GM12878 (cell line): ENCODE measurements around the gene TCP11L2. TPM values are rescaled to one million over a fixed set of nuclear protein-coding genes. Genes with fewer than 3 reads are reported as not detected.

Experiments
- ATAC-seq: fragments of 200-7000 bp; cut with Tn5 transposase; 3 replicates; pipeline ENCODE4 v1.9.1; 2020; ENCODE audit warnings: mild to moderate bottlenecking, moderate library complexity
- BruUV-seq: library from RNA; stranded (reverse); fragments of 400-500 nt; replicated peaks from 2 replicates; lab custom pipeline; 2021; lab: Mats Ljungman, UMichigan
- CTCF ChIA-PET: fragments of 300-600 bp; sonication (Branson Sonifier 250); formaldehyde crosslinking; extraction: SDS; loops from one replicate; lab custom pipeline; 2021; ENCODE audit warnings: inconsistent platforms; lab: Yijun Ruan, JAX
- POLR2A ChIA-PET: fragments of 350-600 bp; formaldehyde crosslinking; extraction: SDS; loops from one replicate; lab custom pipeline; 2021; ENCODE audit warnings: inconsistent platforms; lab: Charles Lee
- RAD21 ChIA-PET: fragments of 300-600 bp; sonication (Branson Sonifier 250); formaldehyde crosslinking; loops from one replicate; lab custom pipeline; 2023; ENCODE audit warnings: antibody characterized with exemption; ENCODE audit not compliant: unreplicated experiment; lab: Charles Lee
- SMC1A ChIA-PET: fragments of 300-600 bp; sonication (Branson Sonifier 250); formaldehyde crosslinking; loops from one replicate; lab custom pipeline; 2023; ENCODE audit not compliant: unreplicated experiment, uncharacterized antibody; lab: Charles Lee
- DNase-seq: peaks from one replicate; pipeline ENCODE4 v3.0.0-alpha.2; 2011; ENCODE audit warnings: low read depth, low spot score
- FAIRE-seq: peaks from 3 replicates; lab custom pipeline; 2011; peaks lifted over from hg19 to GRCh38; lab: Jason Lieb, UNC
- H2AFZ ChIP-seq: 2 replicates; pipeline ENCODE4 v1.6.0; 2011; ENCODE audit warnings: low read depth, low read length, control low read depth; ENCODE audit not compliant: control insufficient read depth
- H3K27ac ChIP-seq: 2 replicates; pipeline ENCODE4 v1.5.1; 2011; ENCODE audit warnings: control low read depth; ENCODE audit not compliant: control insufficient read depth, insufficient read depth
- H3K27me3 ChIP-seq, 2 experiments: replicated peaks in 1 of 2; 2 replicates each; pipeline versions ENCODE4 v1.6.0 to v1.6.1; 2011; ENCODE audit warnings: low read length in 1 of 2; ENCODE audit not compliant: control insufficient read depth in 2 of 2, insufficient read depth in 2 of 2
- H3K36me3 ChIP-seq, 2 experiments: 2 replicates each; pipeline ENCODE4 v1.5.1; 2011; ENCODE audit warnings: low read length in 1 of 2; ENCODE audit not compliant: control insufficient read depth in 2 of 2, insufficient read depth in 2 of 2
- H3K4me1 ChIP-seq: 2 replicates; pipeline ENCODE4 v1.6.1; 2011; ENCODE audit warnings: mild to moderate bottlenecking, low read length, moderate library complexity, mixed read lengths; ENCODE audit not compliant: control insufficient read depth, insufficient read depth
- H3K4me2 ChIP-seq: 2 replicates; pipeline ENCODE4 v1.6.0; 2011; ENCODE audit warnings: control low read depth; ENCODE audit not compliant: control insufficient read depth, insufficient read depth
- H3K4me3 ChIP-seq: fragments of 200-600 bp; sonication (generic); 2 replicates; pipeline ENCODE4 v1.5.1; 2016
- H3K79me2 ChIP-seq: 2 replicates; pipeline ENCODE4 v1.6.0; 2011; ENCODE audit warnings: low read length; ENCODE audit not compliant: control insufficient read depth, insufficient read depth
- H3K9ac ChIP-seq: 2 replicates; pipeline ENCODE4 v1.8.0; 2011; ENCODE audit warnings: low read length, control low read depth, mixed read lengths; ENCODE audit not compliant: control insufficient read depth, insufficient read depth
- H3K9me3 ChIP-seq: replicated peaks from 3 replicates; pipeline ENCODE4 v1.5.1; 2011; ENCODE audit warnings: mild to moderate bottlenecking, low read length; ENCODE audit not compliant: control insufficient read depth, insufficient read depth
- H4K20me1 ChIP-seq: 2 replicates; pipeline ENCODE4 v1.6.0; 2011; ENCODE audit not compliant: control insufficient read depth, insufficient read depth
- BACH1 ChIP-seq: fragments of 450-650 bp; IDR thresholded peaks from 2 replicates; pipeline ENCODE4 v1.6.1; 2017; ENCODE audit warnings: mild to moderate bottlenecking, borderline replicate concordance
- CREB1 ChIP-seq: IDR thresholded peaks from 2 replicates; pipeline ENCODE4 v1.6.1; 2012; ENCODE audit warnings: low read depth, mild to moderate bottlenecking, inconsistent platforms
- CUX1 ChIP-seq: IDR thresholded peaks from 2 replicates; pipeline ENCODE4 v1.6.1; 2012; ENCODE audit warnings: improper control_type of control experiment, low read depth, low read length; ENCODE audit not compliant: insufficient replicate concordance
- E4F1 ChIP-seq: fragments of 450-650 bp; IDR thresholded peaks from 2 replicates; pipeline ENCODE4 v1.6.1; 2018; ENCODE audit warnings: borderline replicate concordance, mild to moderate bottlenecking; ENCODE audit not compliant: partially characterized antibody
- EZH2 ChIP-seq: IDR thresholded peaks from 2 replicates; pipeline ENCODE4 v1.6.1; 2012; ENCODE audit warnings: low read depth, mild to moderate bottlenecking, control low read depth, inconsistent platforms, low read length, borderline replicate concordance; ENCODE audit not compliant: control insufficient read depth
- HDAC6 ChIP-seq: fragments of 200-600 bp; sonication (generic); IDR thresholded peaks from one replicate; pipeline ENCODE4 v1.8.0; 2017; ENCODE audit warnings: antibody characterized with exemption; ENCODE audit not compliant: unreplicated experiment
- IKZF2 ChIP-seq, 2 experiments: fragments of 450-650 bp; IDR thresholded peaks; 2 replicates each; pipeline ENCODE4 v1.6.1; 2017; ENCODE audit warnings: mild to moderate bottlenecking in 2 of 2, moderate library complexity in 2 of 2
- MYB ChIP-seq: fragments of 150-350 bp; IDR thresholded peaks from 2 replicates; pipeline ENCODE4 v1.6.1; 2014; ENCODE audit warnings: mild to moderate bottlenecking, low read depth, low read length, borderline replicate concordance
- NRF1 ChIP-seq: conservative IDR thresholded peaks from 2 replicates; pipeline ENCODE4 v1.6.1; 2011; ENCODE audit warnings: mild to moderate bottlenecking, low read depth, low read length, improper control_type of control experiment
- PAX5 ChIP-seq: IDR thresholded peaks from 2 replicates; pipeline ENCODE4 v1.6.1; 2011; ENCODE audit warnings: low read depth, low read length, borderline replicate concordance
- RCOR1 ChIP-seq: conservative IDR thresholded peaks from 2 replicates; pipeline ENCODE4 v1.6.1; 2012; ENCODE audit warnings: low read depth, low read length, improper control_type of control experiment
- STAT3 ChIP-seq: IDR thresholded peaks from 2 replicates; pipeline ENCODE4 v1.6.1; 2011; ENCODE audit warnings: low read depth, low read length, improper control_type of control experiment
- SUPT20H ChIP-seq: IDR thresholded peaks from 2 replicates; pipeline ENCODE4 v1.6.1; 2011; ENCODE audit warnings: low read depth, mild to moderate bottlenecking, low read length, moderate library complexity, borderline replicate concordance; ENCODE audit not compliant: control insufficient read depth
- TCF7 ChIP-seq: IDR thresholded peaks from 2 replicates; pipeline ENCODE4 v1.6.1; 2014; ENCODE audit warnings: antibody characterized with exemption, borderline replicate concordance
- YBX1 ChIP-seq: fragments of 450-650 bp; IDR thresholded peaks from 2 replicates; pipeline ENCODE4 v1.6.1; 2016; ENCODE audit warnings: antibody characterized with exemption
- WGBS: methylation state at CpG from one replicate; pipeline ENCODE4 v1.1.6; 2016; ENCODE audit warnings: low lambda C conversion rate; ENCODE audit not compliant: insufficient replicate concordance, insufficient coverage; ENCODE audit errors: missing lambda C conversion rate; 5-methylcytosine and 5-hydroxymethylcytosine counted together
- in situ Hi-C: fragments of 300-500 bp; cut with MboI; formaldehyde crosslinking; loops from 9 replicates; pipeline ENCODE4 v1.14.3; 2018; ENCODE audit warnings: mixed read lengths
- intact Hi-C: fragments of 100-400 bp; cut with micrococcal nuclease; formaldehyde crosslinking; loops from one replicate; pipeline ENCODE4 v1.14.2; 2022; ENCODE audit not compliant: unreplicated experiment
- polyA plus RNA-seq, 11 experiments: library from polyadenylated mRNA; depleted of rRNA in 4 of 11; unstranded in 6 of 11; stranded (reverse) in 5 of 11; fragments of >200 nt; fragmentation: Nextera tagmentation in 4 of 11; fragmentation: Illumina TruSeq in 1 of 11; extraction: Ambion mirVana in 4 of 11; extraction: Trizol in 1 of 11; gene quantifications; 1 replicate in 1 of 11; 2 replicates in 10 of 11; pipeline versions ENCODE4 v1.2.1 to v1.2.3, GENCODE V29; 2011 to 2016; ENCODE audit warnings: inconsistent platforms in 2 of 11, missing spikeins in 2 of 11, low read depth in 1 of 11
- total RNA-seq, 4 experiments: library from RNA; depleted of rRNA in 3 of 4; stranded (reverse); fragments of >200 nt in 3 of 4; fragmentation: Illumina TruSeq in 1 of 4; extraction: Trizol in 1 of 4; gene quantifications; 2 replicates each; pipeline versions ENCODE4 v1.2.1 to v1.2.3, GENCODE V29; 2013 to 2021

TCP11L2 gene
- total and polyA plus RNA-seq, 10 of the 15 experiments (the other 5 are each of a cell fraction or from before 2014, with no cell fraction given): 0.18 to 5.0 (median 0.90) TPM

GRCh38 chr12:106333756-106334155, 31.2 kb downstream of the TCP11L2 start (continued):
- TF ChIP-seq E4F1: no peak
- TF ChIP-seq CREB1: no peak
- no peak for TF ChIP-seq PAX5
- no peak for TF ChIP-seq STAT3
- TF ChIP-seq TCF7: no peak
- no peak for TF ChIP-seq IKZF2 (IDR thresholded peaks at IDR 0.05)
- no peak for TF ChIP-seq RCOR1
- no peak for TF ChIP-seq SUPT20H
- TF ChIP-seq EZH2: no peak

- no peak overlapping the region for H3K4me2 ChIP-seq
- no peak overlapping the region for H3K9ac ChIP-seq
- CTCF ChIA-PET: interaction anchor here (1.3 to 2.2 kb wide), 3 partner anchors 16 to 114 kb away, joined by 3 to 10 read pairs (median 6); partner anchors contain the start of gene POLR3B
- H3K27ac ChIP-seq: no peak overlapping the region
- H3K79me2 ChIP-seq: no peaks in the 10 kb centered on the region
- no peak for FAIRE-seq
- RAD21 ChIA-PET: no interaction called here
- intact Hi-C loops (no loop called here), in situ Hi-C loops (no loop called here)
- no peaks in the 10 kb centered on the region for H3K27me3 ChIP-seq
- 66% methylated on average over 2 of the region's 2 CpGs for WGBS
- no peaks in the 10 kb centered on the region for H3K4me1 ChIP-seq
- POLR2A ChIA-PET: no interaction called here
- SMC1A ChIA-PET: interaction anchor here (1.4 kb wide), 1 partner anchor 413 kb away, joined by 3 read pairs; no protein-coding TSS in a partner anchor
- no TSS peak for BruUV-seq
- no peak for DNase-seq
- no peak overlapping the region for H3K4me3 ChIP-seq
- no peaks in the 10 kb centered on the region for H3K36me3 ChIP-seq
- no peak overlapping the region for H2AFZ ChIP-seq
- no peaks in the 10 kb centered on the region for H3K9me3 ChIP-seq
- no peaks in the 10 kb centered on the region for H4K20me1 ChIP-seq
- ATAC-seq: no peak
- TF ChIP-seq CUX1: no peak
- TF ChIP-seq RCOR1: no peak
- no peak for TF ChIP-seq BACH1
- TF ChIP-seq MYB: no peak
- no peak for TF ChIP-seq NRF1
- TF ChIP-seq YBX1: no peak
- no peak for TF ChIP-seq HDAC6
Observed at GRCh38 chr12:106341086-106341877, 38.7 kb downstream of the TCP11L2 start.
